Endometrial microvascular endothelial cells (primary cell): ENCODE results near the gene ZRANB1. TPM values are rescaled to one million over a fixed set of nuclear protein-coding genes. Genes with fewer than 3 reads are reported as not detected.
"Not testable (repeated sequence)": the region's sequence is repeated elsewhere in the genome, so short reads cannot be mapped to it uniquely, and the experiment has no call there.

Source experiments
- in situ Hi-C: cut with HindIII; loops from 2 replicates; pipeline ENCODE4 v1.10.0; 2017; ENCODE audit warnings: low sequenced_read_pairs, low pct_unique_long_range_greater_than_20kb; ENCODE audit errors: inconsistent ontology term
- total RNA-seq: library from RNA; depleted of rRNA; stranded (reverse); fragments of >200 nt; gene quantifications from one replicate; pipeline ENCODE4 v1.2.3, GENCODE V29; 2015; ENCODE audit errors: inconsistent ontology term

ZRANB1 gene
- total RNA-seq, 1 donor from 2014 or later, result 10.9 TPM

GRCh38 chr10:124957404-124957947 is 15.6 kb downstream of the ZRANB1 start:
- in situ Hi-C loops, result no loop called here

- in situ Hi-C loops, result no loop called here
These were observed 17.6 kb downstream of the ZRANB1 start for GRCh38 chr10:124959564-124959963.

GRCh38 chr10:124961248-124961570 is 19.3 kb downstream of the ZRANB1 start:
- in situ Hi-C loops, result no loop called here

GRCh38 chr10:124962421-124962820 is 20.5 kb downstream of the ZRANB1 start:
- in situ Hi-C loops, result no loop called here

- in situ Hi-C loops, result no loop called here
These were observed 22.2 kb downstream of the ZRANB1 start for GRCh38 chr10:124963866-124964720.

- in situ Hi-C loops, result no loop called here
These were observed 24.1 kb downstream of the ZRANB1 start for GRCh38 chr10:124966008-124966407.

- in situ Hi-C loops, result no loop called here
These were observed 25.3 kb downstream of the ZRANB1 start for GRCh38 chr10:124967255-124967654.

GRCh38 chr10:124971276-124971675 is 29.4 kb downstream of the ZRANB1 start:
- in situ Hi-C loops, result no loop called here

- in situ Hi-C loops, result no loop called here
These were observed 30.7 kb downstream of the ZRANB1 start for GRCh38 chr10:124972637-124973036.

GRCh38 chr10:124974131-124974530 is 32.2 kb downstream of the ZRANB1 start:
- in situ Hi-C loops, result no loop called here

- in situ Hi-C loops, result no loop called here
These were observed 34.1 kb downstream of the ZRANB1 start for GRCh38 chr10:124975977-124976514.

- in situ Hi-C loops, result no loop called here
These were observed 35.2 kb downstream of the ZRANB1 start for GRCh38 chr10:124977161-124977560.

- in situ Hi-C loops, result no loop called here
These were observed 35.9 kb downstream of the ZRANB1 start for GRCh38 chr10:124977648-124978375.

GRCh38 chr10:124978376-124978725 is 36.4 kb downstream of the ZRANB1 start:
- in situ Hi-C loops, result no loop called here

GRCh38 chr10:124983321-124983720 is 41.4 kb downstream of the ZRANB1 start:
- in situ Hi-C loops, result no loop called here

GRCh38 chr10:124984376-124984775 is 42.5 kb downstream of the ZRANB1 start:
- in situ Hi-C loops, result no loop called here

GRCh38 chr10:124985162-124985561 is 43.2 kb downstream of the ZRANB1 start:
- in situ Hi-C loops, result no loop called here

GRCh38 chr10:124987788-124988187 is 45.9 kb downstream of the ZRANB1 start:
- in situ Hi-C loops, result no loop called here

- in situ Hi-C loops, result not testable (repeated sequence)
These were observed 46.8 kb downstream of the ZRANB1 start for GRCh38 chr10:124988753-124989152.

- in situ Hi-C loops, result no loop called here
These were observed 47.6 kb downstream of the ZRANB1 start for GRCh38 chr10:124989526-124989925.
